Activated CD4-positive, CD25-positive, alpha-beta regulatory T cell treated with anti-CD3 and anti-CD28 coated beads, Interleukin-2, amount 50 U/mL, for 16 hours (primary cell): ENCODE measurements around the gene RAPGEF6.
A peak's percentile ranks its signal among the peaks of the same experiment; 100 is the strongest.
"Not testable (repeated sequence)": the region's sequence is repeated elsewhere in the genome, so short reads cannot be mapped to it uniquely, and the experiment has no call there.

Source experiments
- DNase-seq: peaks from one replicate; pipeline ENCODE4 v3.0.0-alpha.2; 2020; ENCODE audit warnings: low read depth, low spot score

RAPGEF6 gene

GRCh38 chr5:131389869-131390265 is 245.2 kb downstream of the RAPGEF6 start:
- DNase-seq: no peak

- no peak for DNase-seq
Observed at GRCh38 chr5:131389096-131389868, 245.7 kb downstream of the RAPGEF6 start.

GRCh38 chr5:131387255-131387654 is 247.8 kb downstream of the RAPGEF6 start:
- no peak for DNase-seq

DNA sequence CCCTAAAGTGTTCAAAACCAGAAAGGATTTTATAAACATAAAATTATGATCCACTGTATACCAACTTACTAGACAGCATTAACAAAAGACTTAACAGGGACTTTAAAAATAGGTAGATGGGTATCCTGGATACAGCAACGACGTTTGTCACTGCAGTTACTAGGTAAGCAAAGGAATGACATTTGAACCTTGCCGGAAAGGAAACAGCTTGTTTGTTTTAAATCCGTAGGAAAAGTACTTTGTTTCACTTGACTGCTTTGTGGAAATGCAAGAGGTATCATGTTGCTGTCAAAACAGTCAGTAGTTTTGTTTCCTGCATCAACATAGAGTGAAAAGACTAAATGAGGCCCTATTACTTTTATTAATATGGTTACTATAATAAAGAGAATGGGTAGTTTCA is 248.2 kb downstream of the RAPGEF6 start:
- DNase-seq: no peak

- DNase-seq: no peak
Observed at GRCh38 chr5:131386124-131386523, 248.9 kb downstream of the RAPGEF6 start.

GRCh38 chr5:131384616-131385214 is 250.3 kb downstream of the RAPGEF6 start:
- DNase-seq: peak; percentile 33

DNA sequence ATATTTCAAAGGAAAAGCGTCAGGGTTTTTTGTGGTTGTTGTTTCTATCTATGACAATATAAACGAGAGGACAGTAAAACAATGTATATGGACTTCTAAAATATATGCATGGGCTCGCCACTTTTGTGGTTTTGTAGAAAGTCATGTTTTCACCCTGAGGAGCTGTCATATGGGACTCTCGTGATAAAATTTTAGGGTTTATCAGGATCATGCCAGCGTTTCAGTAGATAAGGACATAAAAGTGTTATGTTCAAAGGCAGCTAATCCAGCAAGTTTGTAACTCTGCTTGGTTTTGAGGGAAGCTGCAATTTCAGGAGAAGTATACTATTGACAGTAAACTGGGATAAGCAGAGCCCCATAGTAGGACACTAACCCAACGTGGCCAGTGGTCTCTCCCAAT is 250.9 kb downstream of the RAPGEF6 start:
- no peak for DNase-seq

DNA sequence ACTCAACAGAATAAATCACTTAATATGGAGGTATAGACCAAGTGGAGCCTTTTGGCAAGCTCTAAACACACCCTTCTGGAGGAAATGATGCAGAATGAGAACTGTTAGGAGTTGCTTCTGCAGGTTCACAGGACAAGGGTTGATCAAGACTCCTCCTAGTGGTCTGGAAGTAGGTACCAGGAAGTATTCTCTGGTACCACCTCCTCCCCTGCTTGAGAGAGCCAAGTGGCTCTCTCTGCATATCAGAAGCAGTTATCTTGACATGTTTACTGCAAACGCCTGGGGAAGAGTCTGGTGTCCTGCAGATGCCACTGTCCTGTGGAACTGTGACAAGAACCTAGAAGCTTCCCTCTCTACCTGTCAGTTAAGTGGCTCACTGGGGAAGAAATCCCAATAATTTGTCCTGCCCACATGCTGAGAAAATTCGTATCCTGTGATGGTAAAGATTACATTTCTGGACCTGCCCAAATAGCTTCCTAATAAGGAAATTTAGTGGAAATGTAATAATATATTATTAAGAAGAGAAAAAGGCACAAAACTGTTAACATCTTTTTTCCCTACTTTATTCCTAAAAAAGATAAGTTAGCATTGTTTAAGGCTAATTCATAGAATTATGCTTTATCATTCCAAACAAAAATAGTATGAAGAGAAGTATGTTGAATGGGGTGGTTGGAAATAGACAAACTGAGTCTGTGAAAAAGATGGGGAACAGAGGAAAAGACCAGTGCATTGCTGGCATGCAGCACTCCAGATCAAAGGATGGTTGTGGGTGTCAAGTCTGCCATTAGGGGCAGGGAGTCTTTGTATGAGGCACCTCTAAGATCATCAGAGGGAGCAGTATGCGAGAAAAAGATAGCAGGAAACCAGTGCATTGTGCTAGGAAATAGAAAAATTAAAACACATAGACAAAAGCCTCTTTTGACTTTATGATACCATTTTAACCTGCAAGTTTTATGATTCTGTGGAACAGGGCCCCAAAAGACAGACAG is 252.3 kb downstream of the RAPGEF6 start:
- DNase-seq: no peak

DNA sequence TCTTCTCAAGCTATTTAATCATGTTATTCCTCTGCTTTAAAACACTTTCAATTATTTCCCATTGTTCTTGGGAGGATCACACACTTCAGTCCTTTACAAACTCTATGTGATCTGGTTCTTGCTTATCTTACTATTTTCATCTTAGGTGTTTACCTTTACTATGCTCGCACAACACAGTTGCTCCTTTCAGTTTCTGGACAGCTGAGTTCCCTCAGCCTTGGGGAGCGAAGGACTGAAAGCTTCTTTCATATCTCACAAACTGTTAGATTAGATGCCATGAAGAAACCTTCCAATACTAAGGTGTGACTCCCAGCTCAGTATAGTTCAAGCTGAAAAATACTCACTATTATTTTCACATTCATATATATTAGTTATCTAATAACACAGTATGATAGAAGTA is 253.3 kb downstream of the RAPGEF6 start:
- DNase-seq: no peak

DNA sequence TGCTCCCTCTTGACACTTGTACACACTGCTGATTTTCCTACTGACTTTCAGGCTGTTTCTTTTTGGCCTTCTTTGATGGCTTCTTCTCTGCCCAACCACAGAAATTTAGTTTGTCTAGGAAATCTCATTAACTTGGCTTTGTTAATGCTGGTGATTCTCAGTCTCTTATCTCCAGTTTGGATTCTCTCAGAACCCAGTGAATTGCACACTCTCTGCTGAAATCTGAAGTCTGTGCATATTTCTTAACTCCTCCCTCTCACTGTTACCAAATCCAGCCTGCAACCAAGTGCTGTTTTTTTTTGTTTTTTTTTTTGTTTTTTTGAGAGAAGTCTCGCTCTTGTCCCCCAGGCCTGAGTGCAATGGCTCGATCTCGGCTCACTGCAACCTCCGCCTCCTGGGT is 254.0 kb downstream of the RAPGEF6 start:
- DNase-seq: no peak

DNA sequence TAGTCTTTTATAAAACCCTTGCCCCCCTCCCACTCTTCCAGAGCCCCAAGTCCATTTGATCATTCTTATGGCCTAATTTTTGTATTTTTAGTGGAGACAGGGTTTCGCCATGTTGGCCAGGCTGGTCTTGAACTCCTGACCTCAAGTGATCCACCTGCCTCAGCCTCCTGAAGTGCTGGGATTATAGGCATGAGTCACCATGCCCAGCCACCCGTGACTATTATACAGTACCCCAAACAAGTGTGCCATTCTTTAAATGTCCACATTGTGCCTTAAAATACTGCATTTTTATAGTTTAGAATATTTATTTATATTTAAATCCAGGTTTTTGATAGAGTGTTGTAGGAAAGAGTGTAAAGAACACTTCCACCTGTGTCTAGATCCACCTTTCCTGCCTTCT is 254.8 kb downstream of the RAPGEF6 start:
- DNase-seq: not testable (repeated sequence)

DNA sequence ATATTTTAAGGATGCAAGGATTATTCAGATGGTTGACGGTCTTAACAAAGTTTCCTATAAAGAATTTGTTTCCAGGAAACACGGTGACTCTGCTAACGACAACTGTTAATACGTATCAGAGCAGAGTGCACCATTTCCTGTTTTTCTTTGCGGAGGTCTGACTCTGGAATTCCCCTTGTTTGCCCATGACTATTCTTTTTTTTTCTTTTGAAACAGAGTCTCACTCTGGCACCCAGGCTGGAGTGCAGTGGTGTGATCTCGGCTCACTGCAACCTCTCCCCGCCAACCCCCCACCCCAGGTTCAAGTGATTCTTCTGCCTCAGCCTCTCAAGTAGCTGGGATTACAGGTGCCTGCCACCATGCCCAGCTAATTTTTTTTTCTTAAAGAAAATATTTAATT is 255.3 kb downstream of the RAPGEF6 start:
- peak; percentile 45 for DNase-seq

- DNase-seq: no peak
Observed at GRCh38 chr5:131378721-131379541, 256.1 kb downstream of the RAPGEF6 start.

- no peak for DNase-seq
Observed at GRCh38 chr5:131377785-131378325, 257.2 kb downstream of the RAPGEF6 start.

GRCh38 chr5:131377346-131377745 is 257.7 kb downstream of the RAPGEF6 start:
- DNase-seq: no peak

DNA sequence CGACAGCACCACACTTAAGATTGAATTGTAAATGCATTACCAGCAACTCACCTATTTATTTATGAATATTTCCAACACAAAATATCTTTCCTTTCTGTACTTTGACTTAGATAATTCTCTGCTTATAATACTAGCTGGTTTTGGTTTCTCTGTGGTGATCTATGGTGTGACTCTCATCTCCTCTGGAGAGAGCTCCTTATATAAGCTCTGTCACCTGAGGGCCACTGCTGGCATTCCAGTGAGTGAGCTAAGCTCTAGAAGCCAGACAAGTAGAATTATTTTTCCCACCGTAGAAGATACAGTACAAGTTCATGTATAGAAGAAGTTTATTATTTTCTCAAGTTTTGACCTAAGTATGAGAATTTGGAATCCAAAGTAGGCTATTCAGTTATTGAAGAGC is 259.7 kb downstream of the RAPGEF6 start:
- DNase-seq: no peak
